ENCODE measurements around the gene PRKG1. TPM values are rescaled to one million over a fixed set of nuclear protein-coding genes. Genes with fewer than 3 reads are reported as not detected.

Gene PRKG1
- total RNA-seq, 1 donor from 2014 or later = 50.2 TPM

DNA sequence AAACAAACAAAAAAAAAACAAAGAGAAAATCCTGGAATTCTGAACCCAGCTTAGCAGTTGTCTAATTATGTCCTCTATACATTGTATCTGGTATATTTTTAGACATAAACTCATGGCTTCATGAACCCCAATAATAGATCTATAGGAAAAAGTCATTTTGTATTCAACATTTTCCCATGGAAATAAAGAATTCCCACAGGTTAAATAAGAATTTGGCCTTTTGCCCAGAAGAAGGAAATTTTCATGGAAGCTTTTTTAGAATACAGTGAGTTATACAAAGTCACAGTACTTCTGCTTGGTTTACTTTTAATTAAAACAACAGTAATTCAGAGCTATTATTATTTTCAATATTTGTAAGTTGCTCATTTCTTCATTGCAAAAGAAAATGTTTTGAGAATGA, 2.1 kb upstream of the PRKG1 start:
- peak overlapping the region in 1 of 2 donors; percentile 94 for H3K4me3 ChIP-seq
- peaks cover 4 to 14% of the 10 kb centered on the region in 2 donors for H3K4me1 ChIP-seq
- TF ChIP-seq, protein P1, sequence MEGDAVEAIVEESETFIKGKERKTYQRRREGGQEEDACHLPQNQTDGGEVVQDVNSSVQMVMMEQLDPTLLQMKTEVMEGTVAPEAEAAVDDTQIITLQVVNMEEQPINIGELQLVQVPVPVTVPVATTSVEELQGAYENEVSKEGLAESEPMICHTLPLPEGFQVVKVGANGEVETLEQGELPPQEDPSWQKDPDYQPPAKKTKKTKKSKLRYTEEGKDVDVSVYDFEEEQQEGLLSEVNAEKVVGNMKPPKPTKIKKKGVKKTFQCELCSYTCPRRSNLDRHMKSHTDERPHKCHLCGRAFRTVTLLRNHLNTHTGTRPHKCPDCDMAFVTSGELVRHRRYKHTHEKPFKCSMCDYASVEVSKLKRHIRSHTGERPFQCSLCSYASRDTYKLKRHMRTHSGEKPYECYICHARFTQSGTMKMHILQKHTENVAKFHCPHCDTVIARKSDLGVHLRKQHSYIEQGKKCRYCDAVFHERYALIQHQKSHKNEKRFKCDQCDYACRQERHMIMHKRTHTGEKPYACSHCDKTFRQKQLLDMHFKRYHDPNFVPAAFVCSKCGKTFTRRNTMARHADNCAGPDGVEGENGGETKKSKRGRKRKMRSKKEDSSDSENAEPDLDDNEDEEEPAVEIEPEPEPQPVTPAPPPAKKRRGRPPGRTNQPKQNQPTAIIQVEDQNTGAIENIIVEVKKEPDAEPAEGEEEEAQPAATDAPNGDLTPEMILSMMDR (IDR thresholded peaks at IDR 0.05) = no peak
- intact Hi-C loops (cut with DNase I) = loop anchor here (5.0 to 10.0 kb wide), 3 partner anchors 350 to 1140 kb away; no protein-coding TSS in a partner anchor
- H3K9me3 ChIP-seq = no peaks in the 10 kb centered on the region
- no peak for DNase-seq (ENCODE audit: low spot score in 2 of 2)
- no peaks in the 10 kb centered on the region for H3K27me3 ChIP-seq
- H3K36me3 ChIP-seq = no peaks in the 10 kb centered on the region
- H3K27ac ChIP-seq = peak overlapping the region; percentile 96

DNA sequence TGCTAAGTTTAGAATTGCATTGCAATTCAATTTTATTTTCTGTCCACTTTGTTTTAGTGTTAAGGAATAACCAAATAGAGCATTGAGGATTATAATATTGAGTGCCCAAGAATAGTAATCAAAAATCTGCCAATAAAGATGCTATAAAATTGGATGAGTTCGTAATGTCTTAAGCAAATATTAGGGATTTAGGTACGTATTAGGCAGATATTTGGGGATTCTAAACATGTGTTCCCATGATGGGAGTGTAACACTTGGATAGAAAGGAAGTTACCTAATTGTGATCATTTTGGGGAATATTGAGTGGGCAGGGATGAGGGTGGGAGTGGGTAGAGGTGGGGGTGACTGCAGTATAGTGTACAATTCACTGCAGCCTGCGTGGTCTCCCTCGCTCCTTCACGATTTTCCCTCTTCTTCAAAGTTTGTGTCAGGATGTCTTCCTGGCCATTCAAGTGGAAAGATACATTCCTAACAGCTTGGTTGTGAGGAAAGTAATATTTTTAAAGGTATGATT, 1.3 kb upstream of the PRKG1 start:
- H3K9me3 ChIP-seq = no peaks in the 10 kb centered on the region
- DNase-seq (ENCODE audit: low spot score in 2 of 2) = no peak
- H3K4me3 ChIP-seq = peak overlapping the region; percentile 90 to 94
- no peaks in the 10 kb centered on the region for H3K36me3 ChIP-seq
- TF ChIP-seq, protein P1 (IDR thresholded peaks at IDR 0.05) = no peak
- intact Hi-C loops (cut with DNase I) = loop anchor here (5.0 to 10.0 kb wide), 3 partner anchors 349 to 1139 kb away; no protein-coding TSS in a partner anchor
- H3K4me1 ChIP-seq = peaks cover 4 to 12% of the 10 kb centered on the region in 2 donors
- peak overlapping the region; percentile 96 for H3K27ac ChIP-seq
- no peaks in the 10 kb centered on the region for H3K27me3 ChIP-seq

DNA sequence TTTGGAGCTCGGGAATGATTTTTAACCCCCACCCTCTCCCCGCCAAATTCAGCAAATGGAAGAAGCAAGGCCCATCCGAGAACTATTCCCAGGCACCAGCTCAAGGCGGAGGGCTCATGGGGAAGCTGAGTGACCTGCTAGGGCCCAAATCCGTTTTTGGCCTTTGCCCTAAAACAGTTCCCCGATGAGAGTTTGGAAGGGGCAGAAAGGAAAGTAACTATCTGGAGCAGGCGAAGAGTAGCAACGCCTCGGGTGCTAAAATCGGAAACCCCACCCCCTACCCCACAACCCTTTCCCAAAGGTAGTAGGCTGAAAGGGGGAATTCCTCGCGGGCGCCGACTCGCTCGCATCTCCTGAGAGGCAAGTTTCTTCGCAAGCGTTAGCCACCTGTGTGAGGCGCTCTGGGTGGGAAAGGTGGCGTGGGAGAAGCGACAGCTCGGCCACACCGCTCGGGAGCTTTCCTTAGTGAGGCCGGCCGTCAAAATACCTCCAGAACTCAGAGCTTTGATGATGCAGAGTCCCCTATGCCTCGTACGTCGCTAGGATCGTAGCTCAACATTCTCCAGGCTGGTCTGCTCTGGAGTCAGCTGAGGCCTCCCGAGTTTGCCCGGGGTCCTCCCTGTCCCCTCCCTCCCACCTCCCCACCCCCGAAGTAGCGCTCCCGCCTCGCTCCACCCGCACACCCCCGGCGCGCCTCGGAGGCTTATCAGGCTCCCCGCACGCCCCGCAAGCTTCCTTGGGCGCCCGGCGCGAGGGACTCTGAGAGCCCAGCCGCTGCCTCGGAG, 642 bp upstream of the PRKG1 start:
- Histone ChIP-seq H3K4me1 (peaks cover 4 to 12% of the 10 kb centered on the region in 2 donors), H3K36me3 (no peaks in the 10 kb centered on the region), H3K9me3 (no peaks in the 10 kb centered on the region), H3K4me3 (peak overlapping the region; percentile 90 to 94), H3K27ac (peak overlapping the region; percentile 96), H3K27me3 (no peaks in the 10 kb centered on the region)
- peak in 1 of 2 donors; percentile 70 for DNase-seq (ENCODE audit: low spot score in 2 of 2)
- intact Hi-C loops (cut with DNase I) = loop anchor here (5.0 to 10.0 kb wide), 3 partner anchors 349 to 1139 kb away; no protein-coding TSS in a partner anchor
- TF ChIP-seq, protein P1 (IDR thresholded peaks at IDR 0.05) = no peak

DNA sequence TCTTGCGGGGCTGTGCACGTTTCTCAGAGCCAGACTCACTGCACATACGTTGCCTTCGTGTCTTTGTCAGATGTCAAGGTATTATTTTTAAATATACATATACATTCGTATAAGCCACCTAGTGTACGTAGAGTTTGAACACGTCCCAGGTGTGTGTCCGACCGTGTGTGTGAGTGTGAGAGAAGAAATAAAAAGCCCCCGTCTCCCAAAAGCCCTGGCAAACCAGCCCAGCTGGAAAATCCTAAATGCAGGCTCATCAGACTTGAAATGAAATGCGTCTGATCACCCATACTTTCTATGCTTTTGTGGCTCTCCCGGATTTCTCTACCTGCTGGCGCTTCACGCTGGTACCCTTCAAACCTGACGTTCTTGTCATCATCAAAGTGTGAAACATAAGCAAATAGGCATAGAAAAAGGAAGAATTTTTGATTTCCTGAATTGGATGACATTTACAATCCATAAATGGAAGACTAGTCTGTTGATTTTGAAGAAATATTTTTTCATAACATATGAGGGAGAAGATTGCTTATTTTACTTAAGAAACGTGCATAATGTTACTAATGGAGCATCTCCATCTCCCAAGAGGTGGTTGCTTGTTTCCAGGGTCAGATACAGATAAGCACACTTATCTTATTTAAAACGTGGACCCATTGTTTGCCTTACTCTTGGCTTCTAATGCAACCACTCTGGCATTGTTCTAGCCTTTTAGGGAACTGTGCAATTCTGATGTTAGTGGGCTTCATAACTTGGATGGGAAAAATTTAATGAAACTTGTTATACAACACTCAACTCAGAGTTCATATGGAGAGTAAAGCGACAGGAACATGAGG, 971 bp downstream of the PRKG1 start:
- no peaks in the 10 kb centered on the region for H3K36me3 ChIP-seq
- no peaks in the 10 kb centered on the region for H3K27me3 ChIP-seq
- H3K9me3 ChIP-seq = no peaks in the 10 kb centered on the region
- H3K4me3 ChIP-seq = peak overlapping the region; percentile 90 to 94
- peaks cover 4 to 12% of the 10 kb centered on the region in 2 donors for H3K4me1 ChIP-seq
- intact Hi-C loops (cut with DNase I) = loop anchor here (10.0 kb wide), 1 partner anchor 880 kb away; no protein-coding TSS in a partner anchor
- DNase-seq (ENCODE audit: low spot score in 2 of 2) = no peak
- TF ChIP-seq, protein P1 (IDR thresholded peaks at IDR 0.05) = no peak
- peak overlapping the region; percentile 96 for H3K27ac ChIP-seq

DNA sequence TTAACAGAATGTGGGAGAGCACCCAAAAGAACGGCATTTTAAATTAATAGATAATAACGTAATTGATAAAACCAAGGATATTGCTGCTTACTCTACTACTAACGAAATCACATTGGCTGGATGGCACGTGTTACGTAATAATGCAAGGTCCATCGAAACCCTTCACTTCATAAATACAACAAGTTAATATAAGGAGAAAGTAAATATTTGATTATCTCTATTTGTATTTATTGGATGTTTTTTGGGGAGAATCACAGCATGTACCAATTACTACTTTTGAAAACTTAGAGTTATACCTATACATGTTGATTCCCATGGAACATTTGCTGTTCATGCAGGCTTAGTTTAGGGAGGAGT, 1.6 kb downstream of the PRKG1 start:
- Histone ChIP-seq H3K4me3 (peak overlapping the region; percentile 90 to 94), H3K27me3 (no peaks in the 10 kb centered on the region), H3K4me1 (peaks cover 4 to 8% of the 10 kb centered on the region in 2 donors), H3K27ac (peak overlapping the region; percentile 96), H3K36me3 (no peaks in the 10 kb centered on the region), H3K9me3 (no peaks in the 10 kb centered on the region)
- TF ChIP-seq, protein P1 (IDR thresholded peaks at IDR 0.05) = no peak
- intact Hi-C loops (cut with DNase I) = loop anchor here (10.0 kb wide), 1 partner anchor 879 kb away; no protein-coding TSS in a partner anchor
- DNase-seq (ENCODE audit: low spot score in 2 of 2) = no peak
